Epithelial cell of proximal tubule (primary cell): ENCODE measurements around the gene CYRIA. TPM values are rescaled to one million over a fixed set of nuclear protein-coding genes. Genes with fewer than 3 reads are reported as not detected.
A peak's percentile ranks its signal among the peaks of the same experiment; 100 is the strongest.

Source experiments
- DNase-seq: peaks from one replicate; pipeline ENCODE4 v3.0.0-alpha.2; 2011; ENCODE audit warnings: low read depth
- H3K4me3 ChIP-seq: 2 replicates; pipeline ENCODE4 v1.5.1; 2011; ENCODE audit warnings: low read depth, mild to moderate bottlenecking, low read length
- CTCF ChIP-seq: conservative IDR thresholded peaks from 2 replicates; pipeline ENCODE4 v1.5.1; 2012; ENCODE audit warnings: low read depth, mild to moderate bottlenecking, low read length
- total RNA-seq: library from RNA; depleted of rRNA; stranded (reverse); fragments of >200 nt; gene quantifications from 2 replicates; pipeline ENCODE4 v1.2.3, GENCODE V29; 2015

CYRIA gene
- total RNA-seq, 1 donor from 2014 or later = 2.0 TPM

GRCh38 chr2:16674154-16674553 is 8.5 kb upstream of the CYRIA start:
- H3K4me3 ChIP-seq = no peak overlapping the region
- no peak for DNase-seq
- no peak for TF ChIP-seq CTCF

DNA sequence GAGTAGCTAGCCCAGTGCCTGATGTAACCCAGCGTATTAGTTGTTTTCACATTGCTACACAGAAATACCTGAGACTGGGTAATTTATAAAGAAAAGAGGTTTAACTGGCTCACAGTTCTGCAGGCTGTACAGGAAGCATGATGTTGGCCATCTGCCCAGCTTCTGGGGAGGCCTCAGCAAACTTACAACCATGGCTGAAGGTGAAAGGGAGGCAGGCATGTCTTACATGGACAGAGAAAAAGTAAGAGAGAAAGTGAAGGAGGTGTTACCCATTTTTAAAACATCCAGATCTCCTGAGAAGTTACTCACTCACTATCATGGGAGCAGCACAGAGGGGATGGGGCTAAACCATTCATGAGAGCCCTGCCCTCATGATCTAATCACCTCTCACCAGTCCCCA is 6.1 kb upstream of the CYRIA start:
- DNase-seq = no peak
- no peak overlapping the region for H3K4me3 ChIP-seq
- TF ChIP-seq CTCF = no peak

GRCh38 chr2:16669388-16669787 is 3.8 kb upstream of the CYRIA start:
- no peak overlapping the region for H3K4me3 ChIP-seq
- TF ChIP-seq CTCF = no peak
- DNase-seq = no peak

GRCh38 chr2:16666449-16666801 is 791 bp upstream of the CYRIA start:
- no peak for DNase-seq
- no peak overlapping the region for H3K4me3 ChIP-seq
- no peak for TF ChIP-seq CTCF

GRCh38 chr2:16664809-16665747 is 556 bp downstream of the CYRIA start:
- DNase-seq = no peak
- H3K4me3 ChIP-seq = peak overlapping the region; percentile 77

GRCh38 chr2:16664052-16664731 is 1.4 kb downstream of the CYRIA start:
- TF ChIP-seq CTCF = no peak
- H3K4me3 ChIP-seq = peak overlapping the region; percentile 77
- no peak for DNase-seq

More at GRCh38 chr2:16664809-16665747, 556 bp downstream of the CYRIA start:
- TF ChIP-seq CTCF = no peak
